Measurements from ENCODE around the gene MRPS11. TPM values are rescaled to one million over a fixed set of nuclear protein-coding genes. Genes with fewer than 3 reads are reported as not detected.

The MRPS11 gene
- total RNA-seq, 4 donors from 2014 or later = 4.4 to 32.8 (median 18.9) TPM

DNA sequence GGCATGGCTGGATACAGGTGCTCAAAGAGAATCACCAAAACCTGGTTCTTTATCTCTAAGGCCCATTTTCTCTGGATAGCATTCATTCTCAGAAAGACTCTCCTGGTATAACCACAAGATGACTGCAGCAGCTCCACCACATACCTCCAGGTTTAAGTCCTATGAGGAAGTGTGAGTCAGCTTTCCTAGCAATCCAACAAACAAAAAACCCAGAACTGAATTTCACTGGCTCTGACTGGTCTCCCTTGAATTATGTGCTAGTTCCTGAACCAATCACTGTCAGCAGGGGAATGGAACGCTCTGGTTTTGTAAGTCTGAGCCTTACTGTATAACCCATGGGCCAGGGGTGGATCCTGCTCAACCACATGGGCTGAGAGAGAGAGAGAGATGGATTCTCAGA, 27.5 kb upstream of the MRPS11 start:
- TF ChIP-seq, protein P1, sequence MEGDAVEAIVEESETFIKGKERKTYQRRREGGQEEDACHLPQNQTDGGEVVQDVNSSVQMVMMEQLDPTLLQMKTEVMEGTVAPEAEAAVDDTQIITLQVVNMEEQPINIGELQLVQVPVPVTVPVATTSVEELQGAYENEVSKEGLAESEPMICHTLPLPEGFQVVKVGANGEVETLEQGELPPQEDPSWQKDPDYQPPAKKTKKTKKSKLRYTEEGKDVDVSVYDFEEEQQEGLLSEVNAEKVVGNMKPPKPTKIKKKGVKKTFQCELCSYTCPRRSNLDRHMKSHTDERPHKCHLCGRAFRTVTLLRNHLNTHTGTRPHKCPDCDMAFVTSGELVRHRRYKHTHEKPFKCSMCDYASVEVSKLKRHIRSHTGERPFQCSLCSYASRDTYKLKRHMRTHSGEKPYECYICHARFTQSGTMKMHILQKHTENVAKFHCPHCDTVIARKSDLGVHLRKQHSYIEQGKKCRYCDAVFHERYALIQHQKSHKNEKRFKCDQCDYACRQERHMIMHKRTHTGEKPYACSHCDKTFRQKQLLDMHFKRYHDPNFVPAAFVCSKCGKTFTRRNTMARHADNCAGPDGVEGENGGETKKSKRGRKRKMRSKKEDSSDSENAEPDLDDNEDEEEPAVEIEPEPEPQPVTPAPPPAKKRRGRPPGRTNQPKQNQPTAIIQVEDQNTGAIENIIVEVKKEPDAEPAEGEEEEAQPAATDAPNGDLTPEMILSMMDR (IDR thresholded peaks at IDR 0.05) = no peak
- no peak for TF ChIP-seq POLR2A (IDR thresholded peaks at IDR 0.05)
- H3K4me1 ChIP-seq = no peaks in the 10 kb centered on the region
- H3K9me3 ChIP-seq = peaks cover 0 to 15% of the 10 kb centered on the region in 2 donors
- H3K4me3 ChIP-seq = no peak overlapping the region
- no peak for DNase-seq
- intact Hi-C loops (cut with DNase I; ENCODE audit: low total_unique reads) = no loop called here
- H3K27me3 ChIP-seq = no peaks in the 10 kb centered on the region
- H3K27ac ChIP-seq = no peak overlapping the region
- no peaks in the 10 kb centered on the region for H3K36me3 ChIP-seq

DNA sequence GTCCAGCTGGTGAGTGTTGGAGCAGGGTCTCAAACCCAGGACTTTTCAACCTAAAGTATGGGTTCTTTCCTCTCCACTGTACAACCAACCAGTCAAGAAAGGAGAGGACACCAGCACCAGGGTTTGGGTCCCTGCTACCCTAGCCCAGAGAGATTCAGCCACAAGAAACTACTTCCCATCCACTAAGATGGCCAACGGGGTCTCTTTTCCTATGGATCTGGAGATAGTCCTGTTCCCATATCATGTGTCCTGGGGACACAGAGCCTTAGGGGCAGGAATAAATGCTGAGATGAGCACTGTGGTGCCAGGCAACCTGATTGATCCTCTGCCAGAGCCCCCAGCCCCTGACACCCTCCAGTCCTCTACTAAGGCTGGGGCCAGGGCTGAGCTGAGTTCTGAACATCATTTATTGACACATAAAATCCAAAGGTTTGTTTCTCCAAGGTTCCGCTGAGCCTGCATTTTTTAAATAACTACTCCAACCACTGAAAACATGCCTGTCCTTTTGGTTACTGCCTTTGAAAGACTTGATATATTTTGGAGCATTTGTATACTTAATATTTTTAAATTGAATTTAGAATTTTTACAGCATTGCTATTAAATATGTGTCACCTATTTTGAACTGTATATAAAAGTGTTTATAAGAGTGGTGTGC, 26.3 kb upstream of the MRPS11 start:
- no peaks in the 10 kb centered on the region for H3K27me3 ChIP-seq
- intact Hi-C loops (cut with DNase I; ENCODE audit: low total_unique reads) = no loop called here
- DNase-seq = no peak
- no peaks in the 10 kb centered on the region for H3K36me3 ChIP-seq
- no peak overlapping the region for H3K27ac ChIP-seq
- no peaks in the 10 kb centered on the region for H3K4me1 ChIP-seq
- H3K9me3 ChIP-seq = peaks cover 0 to 15% of the 10 kb centered on the region in 2 donors
- H3K4me3 ChIP-seq = no peak overlapping the region
- no peak for TF ChIP-seq POLR2A (IDR thresholded peaks at IDR 0.05)
- TF ChIP-seq, protein P1 (IDR thresholded peaks at IDR 0.05) = no peak

DNA sequence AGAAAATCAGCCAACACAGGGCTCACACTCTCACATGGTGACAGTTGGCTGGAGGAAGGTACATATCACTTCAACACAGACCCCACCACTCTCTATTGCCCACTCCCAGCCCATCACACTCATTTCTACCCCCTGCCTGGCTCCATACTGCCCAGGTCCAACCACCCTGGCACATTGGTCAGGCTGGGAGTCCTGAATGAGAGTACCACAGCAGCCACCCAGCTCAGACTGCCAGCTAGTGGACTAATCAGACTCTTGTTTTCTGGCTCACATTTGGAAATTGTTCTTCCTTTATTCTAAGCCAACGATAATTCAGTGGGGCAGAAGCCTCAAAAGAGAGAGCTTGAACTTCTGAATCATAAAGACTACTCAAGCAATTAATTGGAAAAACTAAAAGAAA, 20.3 kb upstream of the MRPS11 start:
- H3K4me3 ChIP-seq = no peak overlapping the region
- no peak for DNase-seq
- TF ChIP-seq POLR2A (IDR thresholded peaks at IDR 0.05) = no peak
- TF ChIP-seq, protein P1 (IDR thresholded peaks at IDR 0.05) = no peak

DNA sequence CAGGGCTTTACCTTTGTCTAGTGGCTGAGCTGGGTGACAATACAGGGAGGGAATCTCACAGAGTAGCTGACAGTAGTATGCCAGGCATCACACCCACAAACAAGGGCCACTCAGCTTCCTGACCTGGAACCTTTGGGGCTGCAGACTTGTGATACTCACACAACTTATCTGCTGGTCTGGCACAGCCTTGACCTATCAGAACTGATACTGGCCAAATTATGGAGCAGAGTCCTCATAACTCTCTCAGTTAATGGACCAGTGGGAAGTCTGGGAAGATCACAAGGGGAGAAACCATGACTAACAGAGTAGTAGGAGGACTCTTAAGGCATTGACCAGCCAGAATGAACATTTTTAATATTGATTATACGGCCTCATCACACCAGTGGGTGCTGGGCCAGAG, 19.8 kb upstream of the MRPS11 start:
- Histone ChIP-seq H3K27me3 (no peaks in the 10 kb centered on the region), H3K9me3 (peaks cover 0 to 15% of the 10 kb centered on the region in 2 donors), H3K36me3 (no peaks in the 10 kb centered on the region), H3K4me1 (no peaks in the 10 kb centered on the region), H3K4me3 (no peak overlapping the region), H3K27ac (no peak overlapping the region)
- intact Hi-C loops (cut with DNase I; ENCODE audit: low total_unique reads) = no loop called here
- DNase-seq = no peak
- TF ChIP-seq POLR2A (IDR thresholded peaks at IDR 0.05) = no peak
- TF ChIP-seq, protein P1 (IDR thresholded peaks at IDR 0.05) = no peak

More for the DNA sequence above, 20.3 kb upstream of the MRPS11 start:
- H3K4me1 ChIP-seq = no peaks in the 10 kb centered on the region
- H3K27ac ChIP-seq = no peak overlapping the region
- H3K36me3 ChIP-seq = no peaks in the 10 kb centered on the region
- intact Hi-C loops (cut with DNase I; ENCODE audit: low total_unique reads) = no loop called here
- peaks cover 0 to 15% of the 10 kb centered on the region in 2 donors for H3K9me3 ChIP-seq
- H3K27me3 ChIP-seq = no peaks in the 10 kb centered on the region

DNA sequence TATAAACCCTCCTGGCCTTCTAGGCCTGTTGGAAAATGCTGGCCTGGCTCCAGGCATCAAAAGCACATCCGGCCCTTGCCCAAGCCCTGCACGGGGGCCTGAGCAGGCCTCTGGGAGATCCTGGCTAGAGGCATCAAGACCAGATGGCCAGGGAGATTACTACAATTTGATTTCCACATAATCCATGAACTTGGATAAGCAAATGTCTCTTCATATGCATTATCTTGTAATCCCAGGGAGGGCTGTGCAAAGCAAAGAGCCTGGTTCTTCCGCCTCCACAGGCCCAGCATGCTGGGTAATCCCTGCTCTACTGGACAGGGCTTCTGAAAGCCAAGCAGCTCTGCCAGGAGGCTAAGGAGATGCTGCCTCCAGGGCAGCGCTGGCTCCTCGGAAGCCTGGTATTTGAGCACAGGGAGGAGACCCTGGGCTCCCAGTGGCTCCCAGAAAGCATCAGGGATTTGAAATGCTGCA, 18.5 kb upstream of the MRPS11 start:
- no peak overlapping the region for H3K27ac ChIP-seq
- no peak for DNase-seq
- no peaks in the 10 kb centered on the region for H3K36me3 ChIP-seq
- H3K9me3 ChIP-seq = peaks cover 0 to 8% of the 10 kb centered on the region in 2 donors
- H3K4me1 ChIP-seq = no peaks in the 10 kb centered on the region
- intact Hi-C loops (cut with DNase I; ENCODE audit: low total_unique reads) = no loop called here
- no peaks in the 10 kb centered on the region for H3K27me3 ChIP-seq
- no peak overlapping the region for H3K4me3 ChIP-seq
- TF ChIP-seq POLR2A (IDR thresholded peaks at IDR 0.05) = no peak

Measured in uterus (tissue), 4 donors.